GM23338 (cell line): Measurements from ENCODE around the gene SAMD10. TPM values are rescaled to one million over a fixed set of nuclear protein-coding genes. Genes with fewer than 3 reads are reported as not detected.

ENCODE experiments used
- ATAC-seq: fragments of 200-7000 bp; cut with Tn5 transposase; 3 replicates; pipeline ENCODE4 v1.9.1; 2020
- DNase-seq: peaks from one replicate; pipeline ENCODE4 v3.0.0-alpha.2; 2015; ENCODE audit warnings: low spot score
- H2AFZ ChIP-seq: fragments of 200-600 bp; sonication (generic); 2 replicates; pipeline ENCODE4 v1.8.0; 2016; ENCODE audit warnings: antibody characterized with exemption, mild to moderate bottlenecking, moderate library complexity
- H3F3A ChIP-seq: fragments of 200-600 bp; sonication (generic); replicated peaks from 2 replicates; pipeline ENCODE4 v1.8.0; 2017; ENCODE audit warnings: antibody characterized with exemption, mixed run types, low read depth
- H3K27ac ChIP-seq: fragments of 200-600 bp; sonication (generic); 2 replicates; pipeline ENCODE4 v1.6.1; 2016; ENCODE audit warnings: low read depth
- H3K27me3 ChIP-seq: fragments of 200-600 bp; sonication (generic); 2 replicates; pipeline ENCODE4 v1.8.0; 2016; ENCODE audit warnings: mild to moderate bottlenecking, mixed run types, moderate library complexity; ENCODE audit not compliant: insufficient read depth
- H3K36me3 ChIP-seq: fragments of 200-600 bp; sonication (generic); 2 replicates; pipeline ENCODE4 v1.8.0; 2016; ENCODE audit warnings: mild to moderate bottlenecking; ENCODE audit not compliant: insufficient read depth
- H3K4me1 ChIP-seq: fragments of 200-600 bp; sonication (generic); 2 replicates; pipeline ENCODE4 v1.8.0; 2016; ENCODE audit warnings: mild to moderate bottlenecking, moderate library complexity; ENCODE audit not compliant: insufficient read depth
- H3K4me2 ChIP-seq: fragments of 200-600 bp; sonication (generic); 2 replicates; pipeline ENCODE4 v1.7.1; 2017; ENCODE audit warnings: mixed run types
- H3K4me3 ChIP-seq: fragments of 200-600 bp; sonication (generic); 2 replicates; pipeline ENCODE4 v1.6.1; 2016; ENCODE audit warnings: mixed run types
- H3K79me2 ChIP-seq: fragments of 200-600 bp; sonication (generic); replicated peaks from 2 replicates; pipeline ENCODE4 v1.8.0; 2017; ENCODE audit warnings: mild to moderate bottlenecking; ENCODE audit not compliant: insufficient read depth
- H3K9me2 ChIP-seq: fragments of 200-600 bp; sonication (generic); 2 replicates; pipeline ENCODE4 v1.8.0; 2017; ENCODE audit not compliant: insufficient read depth
- H4K20me1 ChIP-seq: fragments of 200-600 bp; sonication (generic); replicated peaks from 2 replicates; pipeline ENCODE4 v1.8.0; 2017; ENCODE audit warnings: mild to moderate bottlenecking; ENCODE audit not compliant: insufficient read depth
- H3K27ac Mint-ChIP-seq: 2 replicates; pipeline ENCODE4 v1.8.0; 2020; ENCODE audit warnings: inconsistent platforms, mild to moderate bottlenecking, moderate library complexity, mixed read lengths
- H3K27me3 Mint-ChIP-seq: 3 replicates; pipeline ENCODE4 v1.8.0; 2022; ENCODE audit warnings: low read depth, mild to moderate bottlenecking, moderate library complexity, mixed read lengths, inconsistent platforms; ENCODE audit not compliant: insufficient read depth, poor library complexity
- H3K36me3 Mint-ChIP-seq: 3 replicates; pipeline ENCODE4 v1.8.0; 2021; ENCODE audit warnings: low read depth, mild to moderate bottlenecking, inconsistent platforms, moderate library complexity, mixed read lengths
- H3K4me1 Mint-ChIP-seq: 3 replicates; pipeline ENCODE4 v1.8.0; 2020; ENCODE audit warnings: mild to moderate bottlenecking, inconsistent platforms, mixed read lengths
- H3K4me3 Mint-ChIP-seq: 3 replicates; pipeline ENCODE4 v1.8.0; 2021; ENCODE audit warnings: moderate library complexity, mild to moderate bottlenecking, inconsistent platforms, mixed read lengths
- H3K9me3 Mint-ChIP-seq: 3 replicates; pipeline ENCODE4 v1.8.0; 2020; ENCODE audit warnings: moderate library complexity, mild to moderate bottlenecking, inconsistent platforms, mixed read lengths
- CREB1 ChIP-seq: fragments of 250-450 bp; sonication (Bioruptor Pico); IDR thresholded peaks from 2 replicates; pipeline ENCODE4 v1.5.0; 2020; ENCODE audit warnings: low read depth, mild to moderate bottlenecking, moderate library complexity
- NANOG ChIP-seq: IDR thresholded peaks from 2 replicates; pipeline ENCODE4 v1.6.1; 2016; ENCODE audit warnings: antibody characterized with exemption, borderline replicate concordance
- POLR2AphosphoS5 ChIP-seq: IDR thresholded peaks from 2 replicates; pipeline ENCODE4 v1.6.1; 2016; ENCODE audit warnings: antibody characterized with exemption, low read depth
- STAT1 ChIP-seq: IDR thresholded peaks from one replicate; pipeline ENCODE4 v1.6.1; 2016; ENCODE audit warnings: antibody characterized with exemption; ENCODE audit not compliant: unreplicated experiment
- ZNF114 ChIP-seq: fragments of 250-450 bp; sonication (Bioruptor Pico); IDR thresholded peaks from 2 replicates; pipeline ENCODE4 v1.5.0; 2020; ENCODE audit warnings: mild to moderate bottlenecking, moderate library complexity
- polyA plus RNA-seq: library from polyadenylated mRNA; unstranded; fragments of >200 nt; fragmentation: Nextera tagmentation; extraction: Ambion mirVana; gene quantifications from 2 replicates; pipeline ENCODE4 v1.2.1, GENCODE V29; 2016
- total RNA-seq: library from RNA; depleted of rRNA; stranded (reverse); fragments of >200 nt; shearing (Covaris generic); gene quantifications from 2 replicates; pipeline ENCODE4 v1.2.3, GENCODE V29; 2014
- TF ChIP-seq, protein P1 (sequence below): IDR thresholded peaks from 2 replicates; pipeline ENCODE4 v1.6.1; 2016; ENCODE audit warnings: antibody characterized with exemption
- TF ChIP-seq, protein P2 (sequence below): IDR thresholded peaks from one replicate; pipeline ENCODE4 v1.6.1; 2018; ENCODE audit warnings: antibody characterized with exemption; ENCODE audit not compliant: unreplicated experiment
- TF ChIP-seq, protein P3 (sequence below), 2 experiments: fragments of 200-600 bp in 1 of 2; sonication (generic) in 1 of 2; conservative IDR thresholded peaks; 2 replicates each; pipeline versions ENCODE4 v1.5.1 to v1.6.1; 2016 to 2017; ENCODE audit warnings: antibody characterized with exemption in 2 of 2, low read depth in 2 of 2, mild to moderate bottlenecking in 2 of 2, moderate library complexity in 1 of 2

SAMD10 gene
- total and polyA plus RNA-seq, 2 experiments from 2014 or later, result 2.1 to 7.3 TPM

DNA sequence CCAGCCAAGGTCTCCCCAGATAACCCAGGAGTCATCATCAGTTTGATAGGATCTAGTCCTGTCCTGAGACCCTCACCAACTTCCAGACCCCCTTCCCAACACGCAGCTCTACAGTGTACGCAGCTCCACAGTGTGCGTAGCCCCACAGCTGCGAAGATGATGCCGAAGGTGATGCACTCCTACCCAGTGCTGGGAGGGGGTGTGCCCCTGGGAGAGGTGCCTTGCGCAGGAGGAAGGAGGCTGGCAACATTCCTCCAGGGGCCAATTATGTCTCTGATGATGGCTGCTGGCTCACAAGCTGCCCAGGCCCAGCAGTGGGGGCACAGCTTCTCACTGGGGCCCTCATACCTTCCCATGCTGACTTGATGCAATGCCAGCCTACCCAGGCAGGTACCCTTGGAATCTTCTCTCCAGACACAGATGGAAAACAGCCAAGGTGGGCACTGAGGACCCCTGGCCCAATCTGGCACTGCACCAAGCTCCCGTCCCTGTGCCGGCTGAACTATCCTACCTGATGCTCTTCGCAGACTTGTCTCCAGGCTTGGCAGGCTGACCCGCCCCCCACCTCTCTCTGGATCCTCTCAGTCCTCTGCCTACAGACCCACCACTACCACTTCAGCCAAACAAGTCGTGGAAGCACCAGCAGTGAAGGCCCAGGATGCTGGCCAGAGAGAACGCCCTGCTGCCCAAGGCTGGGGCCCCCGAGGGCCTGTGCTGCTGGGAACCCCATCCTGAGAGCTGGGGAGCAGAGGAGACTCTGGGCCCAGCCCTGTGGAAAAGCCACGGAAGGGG is 11.1 kb downstream of the SAMD10 start:
- Histone ChIP-seq H2AFZ (no peak overlapping the region), H3F3A (0 out of 2 replicates have a peak, but pooled peaks cover 6% of the 10 kb centered on the region), H3K4me3 (peak overlapping the region; percentile 78), H3K4me1 (peaks cover 8% of the 10 kb centered on the region), H3K36me3 (no peaks in the 10 kb centered on the region), H3K27me3 (peaks cover 7% of the 10 kb centered on the region; the same call in 1 of the 2 replicates), H3K27ac (no peak overlapping the region), H4K20me1 (no peaks in the 10 kb centered on the region), H3K9me2 (no peaks in the 10 kb centered on the region), H3K4me2 (peak overlapping the region; percentile 90), H3K79me2 (peaks cover 9% of the 10 kb centered on the region)
- Mint-ChIP-seq H3K27me3 (peaks cover 15% of the 10 kb centered on the region), H3K4me1 (peaks cover 11% of the 10 kb centered on the region), H3K27ac (no peak overlapping the region), H3K9me3 (no peaks in the 10 kb centered on the region; the same call in 2 of the 3 replicates), H3K36me3 (peaks cover 6% of the 10 kb centered on the region; the same call in 2 of the 3 replicates), H3K4me3 (peak overlapping the region; percentile 84)
- DNase-seq (no peak), ATAC-seq (no peak)
- TF ChIP-seq CREB1 (CRISPR knock-in tag) (no peak), NANOG (no peak), ZNF114 (no peak)

DNA sequence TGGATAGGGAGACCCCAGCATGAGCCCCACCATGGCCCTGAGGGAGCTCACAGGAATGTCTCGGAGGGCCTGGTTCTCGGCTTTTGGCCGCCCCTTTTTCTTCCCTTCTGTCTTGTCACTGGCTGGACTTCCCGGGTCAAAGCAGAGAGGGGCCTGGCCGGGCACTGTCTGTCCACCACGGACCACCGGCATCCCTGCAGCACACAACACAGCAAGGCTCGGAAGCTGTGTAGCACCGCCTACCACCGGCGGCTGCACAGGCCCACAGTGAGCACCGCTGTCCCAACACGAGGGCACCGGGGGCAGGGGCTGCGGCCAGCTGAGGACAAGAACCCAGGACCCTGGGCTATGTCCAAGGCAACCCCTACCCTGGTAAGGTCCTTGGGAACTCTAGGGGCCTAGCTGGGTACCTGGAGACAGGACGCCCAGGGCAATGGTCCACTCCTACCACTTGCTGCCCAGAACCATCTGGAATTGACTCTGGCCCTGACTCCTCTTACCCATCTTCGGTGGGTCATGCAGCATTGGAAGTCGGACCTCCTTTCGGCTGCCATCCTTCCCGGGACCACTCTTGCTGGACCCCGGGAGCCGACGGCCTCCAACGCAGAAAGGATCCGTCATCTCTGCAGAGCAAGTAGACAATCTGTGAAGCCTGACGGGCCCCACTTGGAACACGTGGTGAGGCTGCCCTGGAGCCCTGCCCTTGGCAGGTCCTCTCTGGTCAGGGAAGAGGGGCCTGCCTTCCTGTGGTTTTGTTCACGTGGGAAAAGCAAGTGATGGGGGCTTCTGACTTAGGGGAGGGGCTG is 11.9 kb downstream of the SAMD10 start:
- H3K27me3 ChIP-seq, result peaks cover 7% of the 10 kb centered on the region; the same call in 1 of the 2 replicates
- no peak for DNase-seq
- peaks cover 8% of the 10 kb centered on the region for H3K4me1 ChIP-seq
- no peaks in the 10 kb centered on the region for H3K9me2 ChIP-seq
- TF ChIP-seq POLR2AphosphoS5 (no peak), STAT1 (no peak), NANOG (no peak)
- TF ChIP-seq, protein P1, sequence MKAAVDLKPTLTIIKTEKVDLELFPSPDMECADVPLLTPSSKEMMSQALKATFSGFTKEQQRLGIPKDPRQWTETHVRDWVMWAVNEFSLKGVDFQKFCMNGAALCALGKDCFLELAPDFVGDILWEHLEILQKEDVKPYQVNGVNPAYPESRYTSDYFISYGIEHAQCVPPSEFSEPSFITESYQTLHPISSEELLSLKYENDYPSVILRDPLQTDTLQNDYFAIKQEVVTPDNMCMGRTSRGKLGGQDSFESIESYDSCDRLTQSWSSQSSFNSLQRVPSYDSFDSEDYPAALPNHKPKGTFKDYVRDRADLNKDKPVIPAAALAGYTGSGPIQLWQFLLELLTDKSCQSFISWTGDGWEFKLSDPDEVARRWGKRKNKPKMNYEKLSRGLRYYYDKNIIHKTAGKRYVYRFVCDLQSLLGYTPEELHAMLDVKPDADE, result no peak
- TF ChIP-seq, protein P2, sequence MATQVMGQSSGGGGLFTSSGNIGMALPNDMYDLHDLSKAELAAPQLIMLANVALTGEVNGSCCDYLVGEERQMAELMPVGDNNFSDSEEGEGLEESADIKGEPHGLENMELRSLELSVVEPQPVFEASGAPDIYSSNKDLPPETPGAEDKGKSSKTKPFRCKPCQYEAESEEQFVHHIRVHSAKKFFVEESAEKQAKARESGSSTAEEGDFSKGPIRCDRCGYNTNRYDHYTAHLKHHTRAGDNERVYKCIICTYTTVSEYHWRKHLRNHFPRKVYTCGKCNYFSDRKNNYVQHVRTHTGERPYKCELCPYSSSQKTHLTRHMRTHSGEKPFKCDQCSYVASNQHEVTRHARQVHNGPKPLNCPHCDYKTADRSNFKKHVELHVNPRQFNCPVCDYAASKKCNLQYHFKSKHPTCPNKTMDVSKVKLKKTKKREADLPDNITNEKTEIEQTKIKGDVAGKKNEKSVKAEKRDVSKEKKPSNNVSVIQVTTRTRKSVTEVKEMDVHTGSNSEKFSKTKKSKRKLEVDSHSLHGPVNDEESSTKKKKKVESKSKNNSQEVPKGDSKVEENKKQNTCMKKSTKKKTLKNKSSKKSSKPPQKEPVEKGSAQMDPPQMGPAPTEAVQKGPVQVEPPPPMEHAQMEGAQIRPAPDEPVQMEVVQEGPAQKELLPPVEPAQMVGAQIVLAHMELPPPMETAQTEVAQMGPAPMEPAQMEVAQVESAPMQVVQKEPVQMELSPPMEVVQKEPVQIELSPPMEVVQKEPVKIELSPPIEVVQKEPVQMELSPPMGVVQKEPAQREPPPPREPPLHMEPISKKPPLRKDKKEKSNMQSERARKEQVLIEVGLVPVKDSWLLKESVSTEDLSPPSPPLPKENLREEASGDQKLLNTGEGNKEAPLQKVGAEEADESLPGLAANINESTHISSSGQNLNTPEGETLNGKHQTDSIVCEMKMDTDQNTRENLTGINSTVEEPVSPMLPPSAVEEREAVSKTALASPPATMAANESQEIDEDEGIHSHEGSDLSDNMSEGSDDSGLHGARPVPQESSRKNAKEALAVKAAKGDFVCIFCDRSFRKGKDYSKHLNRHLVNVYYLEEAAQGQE, result no peak
- TF ChIP-seq, protein P3, sequence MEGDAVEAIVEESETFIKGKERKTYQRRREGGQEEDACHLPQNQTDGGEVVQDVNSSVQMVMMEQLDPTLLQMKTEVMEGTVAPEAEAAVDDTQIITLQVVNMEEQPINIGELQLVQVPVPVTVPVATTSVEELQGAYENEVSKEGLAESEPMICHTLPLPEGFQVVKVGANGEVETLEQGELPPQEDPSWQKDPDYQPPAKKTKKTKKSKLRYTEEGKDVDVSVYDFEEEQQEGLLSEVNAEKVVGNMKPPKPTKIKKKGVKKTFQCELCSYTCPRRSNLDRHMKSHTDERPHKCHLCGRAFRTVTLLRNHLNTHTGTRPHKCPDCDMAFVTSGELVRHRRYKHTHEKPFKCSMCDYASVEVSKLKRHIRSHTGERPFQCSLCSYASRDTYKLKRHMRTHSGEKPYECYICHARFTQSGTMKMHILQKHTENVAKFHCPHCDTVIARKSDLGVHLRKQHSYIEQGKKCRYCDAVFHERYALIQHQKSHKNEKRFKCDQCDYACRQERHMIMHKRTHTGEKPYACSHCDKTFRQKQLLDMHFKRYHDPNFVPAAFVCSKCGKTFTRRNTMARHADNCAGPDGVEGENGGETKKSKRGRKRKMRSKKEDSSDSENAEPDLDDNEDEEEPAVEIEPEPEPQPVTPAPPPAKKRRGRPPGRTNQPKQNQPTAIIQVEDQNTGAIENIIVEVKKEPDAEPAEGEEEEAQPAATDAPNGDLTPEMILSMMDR (conservative IDR thresholded peaks at IDR 0.05; ENCODE audit: low read depth in 2 of 2), result no peak
- H3K27me3 Mint-ChIP-seq, result peaks cover 15% of the 10 kb centered on the region
- H3F3A ChIP-seq, result 0 out of 2 replicates have a peak, but pooled peaks cover 2% of the 10 kb centered on the region
- peaks cover 7% of the 10 kb centered on the region; the same call in 2 of the 3 replicates for H3K4me1 Mint-ChIP-seq
- no peak overlapping the region for H3K27ac ChIP-seq
- no peaks in the 10 kb centered on the region for H4K20me1 ChIP-seq
- H3K36me3 ChIP-seq, result no peaks in the 10 kb centered on the region
- H3K9me3 Mint-ChIP-seq, result no peaks in the 10 kb centered on the region
- ATAC-seq, result no peak
- H3K4me3 Mint-ChIP-seq, result no peak overlapping the region; the same call in 2 of the 3 replicates
- no peak overlapping the region for H3K4me2 ChIP-seq
- H3K27ac Mint-ChIP-seq, result no peak overlapping the region
- H2AFZ ChIP-seq, result no peak overlapping the region
- peaks cover 9% of the 10 kb centered on the region for H3K79me2 ChIP-seq
- no peak overlapping the region for H3K4me3 ChIP-seq
- H3K36me3 Mint-ChIP-seq, result peaks cover 10% of the 10 kb centered on the region; the same call in 2 of the 3 replicates
